SK-N-SH treated with all-trans-retinoic acid at 6 μM for 48 hours (cell line): ENCODE data around the gene CEP44.
A peak's percentile ranks its signal among the peaks of the same experiment; 100 is the strongest.

Experiments used
- ATAC-seq: fragments of 200-7000 bp; cut with Tn5 transposase; 3 replicates; pipeline ENCODE4 v1.9.1; 2020; ENCODE audit warnings: mild to moderate bottlenecking, moderate library complexity
- ARNTL ChIP-seq: fragments of 450-650 bp; formaldehyde crosslinking; IDR thresholded peaks from 2 replicates; pipeline ENCODE4 v1.5.0; 2020; ENCODE audit warnings: low read depth, mild to moderate bottlenecking, moderate library complexity, borderline replicate concordance
- BACH2 ChIP-seq: fragments of 250-450 bp; sonication (Bioruptor Pico); IDR thresholded peaks from 2 replicates; pipeline ENCODE4 v1.9.0; 2021; ENCODE audit warnings: mild to moderate bottlenecking, borderline replicate concordance
- CREB5 ChIP-seq: fragments of 250-450 bp; sonication (Bioruptor Pico); IDR thresholded peaks from 2 replicates; pipeline ENCODE4 v1.5.1; 2020; ENCODE audit warnings: low read depth, mild to moderate bottlenecking, moderate library complexity
- CSDC2 ChIP-seq: fragments of 250-450 bp; sonication (Bioruptor Pico); IDR thresholded peaks from 2 replicates; pipeline ENCODE4 v1.5.0; 2020; ENCODE audit warnings: mild to moderate bottlenecking, moderate library complexity
- CSRNP3 ChIP-seq: fragments of 250-450 bp; sonication (Bioruptor Pico); IDR thresholded peaks from 2 replicates; pipeline ENCODE4 v1.5.1; 2021; ENCODE audit warnings: mild to moderate bottlenecking, moderate library complexity
- GLIS3 ChIP-seq: fragments of 250-450 bp; sonication (Bioruptor Pico); IDR thresholded peaks from 2 replicates; pipeline ENCODE4 v1.5.0; 2020; ENCODE audit warnings: mild to moderate bottlenecking, moderate library complexity
- ISL1 ChIP-seq: fragments of 250-450 bp; sonication (Bioruptor Pico); IDR thresholded peaks from 2 replicates; pipeline ENCODE4 v2.1.2; 2022; ENCODE audit warnings: mild to moderate bottlenecking, moderate library complexity
- PATZ1 ChIP-seq: fragments of 250-450 bp; sonication (Bioruptor Pico); IDR thresholded peaks from 2 replicates; pipeline ENCODE4 v1.8.0; 2020; ENCODE audit warnings: mild to moderate bottlenecking, moderate library complexity, borderline replicate concordance
- PPARA ChIP-seq: fragments of 250-450 bp; sonication (Bioruptor Pico); IDR thresholded peaks from 2 replicates; pipeline ENCODE4 v1.5.0; 2020; ENCODE audit warnings: mild to moderate bottlenecking, borderline replicate concordance
- RARB ChIP-seq: fragments of 250-450 bp; sonication (Bioruptor Pico); IDR thresholded peaks from 2 replicates; pipeline ENCODE4 v1.8.0; 2021; ENCODE audit warnings: mild to moderate bottlenecking, moderate library complexity
- TCF4 ChIP-seq: fragments of 250-450 bp; sonication (Bioruptor Pico); IDR thresholded peaks from 2 replicates; pipeline ENCODE4 v1.8.0; 2021; ENCODE audit warnings: mild to moderate bottlenecking, moderate library complexity, borderline replicate concordance
- TOX ChIP-seq: fragments of 250-450 bp; sonication (Bioruptor Pico); IDR thresholded peaks from 2 replicates; pipeline ENCODE4 v1.8.0; 2021; ENCODE audit warnings: mild to moderate bottlenecking, moderate library complexity, borderline replicate concordance
- TSHZ2 ChIP-seq: fragments of 250-450 bp; sonication (Bioruptor Pico); IDR thresholded peaks from 2 replicates; pipeline ENCODE4 v1.5.0; 2020; ENCODE audit warnings: mild to moderate bottlenecking, moderate library complexity
- ZC3H10 ChIP-seq: fragments of 250-450 bp; sonication (Bioruptor Pico); IDR thresholded peaks from 2 replicates; pipeline ENCODE4 v1.5.1; 2021; ENCODE audit warnings: mild to moderate bottlenecking, moderate library complexity
- ZFP3 ChIP-seq: fragments of 250-450 bp; sonication (Bioruptor Pico); IDR thresholded peaks from 2 replicates; pipeline ENCODE4 v1.5.0; 2020; ENCODE audit warnings: mild to moderate bottlenecking, moderate library complexity
- ZFP30 ChIP-seq: fragments of 450-650 bp; formaldehyde crosslinking; IDR thresholded peaks from 2 replicates; pipeline ENCODE4 v1.5.0; 2022; ENCODE audit warnings: mild to moderate bottlenecking, moderate library complexity
- ZNF565 ChIP-seq: fragments of 450-650 bp; formaldehyde crosslinking; conservative IDR thresholded peaks from 2 replicates; pipeline ENCODE4 v1.5.0; 2020; ENCODE audit warnings: low read depth, mild to moderate bottlenecking, moderate library complexity
- ZNF70 ChIP-seq: fragments of 450-650 bp; formaldehyde crosslinking; IDR thresholded peaks from 2 replicates; pipeline ENCODE4 v1.5.0; 2020; ENCODE audit warnings: mild to moderate bottlenecking, moderate library complexity
- ZNF8 ChIP-seq: fragments of 450-650 bp; formaldehyde crosslinking; IDR thresholded peaks from 2 replicates; pipeline ENCODE4 v1.5.0; 2020; ENCODE audit warnings: mild to moderate bottlenecking, moderate library complexity

CEP44 gene

GRCh38 chr4:174236359-174236758 lies 47.4 kb upstream of the CEP44 start (continued):
- TF ChIP-seq PATZ1 (CRISPR knock-in tag): no peak
- no peak for TF ChIP-seq PPARA (CRISPR knock-in tag)
- TF ChIP-seq ARNTL (CRISPR knock-in tag): no peak
- no peak for TF ChIP-seq BACH2

- no peak for ATAC-seq
- TF ChIP-seq ZNF565 (CRISPR knock-in tag): no peak
- TF ChIP-seq ARNTL (CRISPR knock-in tag): no peak
- TF ChIP-seq TCF4 (CRISPR knock-in tag): no peak
- no peak for TF ChIP-seq PPARA (CRISPR knock-in tag)
- no peak for TF ChIP-seq ZC3H10 (CRISPR knock-in tag)
- TF ChIP-seq CREB5 (CRISPR knock-in tag): no peak
- no peak for TF ChIP-seq ZNF8 (CRISPR knock-in tag)
- TF ChIP-seq GLIS3: no peak
- no peak for TF ChIP-seq CSDC2 (CRISPR knock-in tag)
- TF ChIP-seq TSHZ2 (CRISPR knock-in tag): no peak
- no peak for TF ChIP-seq RARB (CRISPR knock-in tag)
Observed at GRCh38 chr4:174241162-174241561, 42.5 kb upstream of the CEP44 start.

- ATAC-seq: peak; percentile 77
- TF ChIP-seq RARB (CRISPR knock-in tag): no peak
- TF ChIP-seq ISL1 (CRISPR knock-in tag): peak; percentile 44
- TF ChIP-seq ZNF70 (CRISPR knock-in tag): no peak
Observed at GRCh38 chr4:174244441-174244840, 39.3 kb upstream of the CEP44 start.

GRCh38 chr4:174245714-174246113 lies 38.0 kb upstream of the CEP44 start:
- no peak for ATAC-seq
- TF ChIP-seq ZFP30 (CRISPR knock-in tag) (no peak), CSRNP3 (no peak)

GRCh38 chr4:174248407-174248806 lies 35.3 kb upstream of the CEP44 start:
- no peak; the same call in 2 of the 3 replicates for ATAC-seq
- TF ChIP-seq ZFP30 (CRISPR knock-in tag) (no peak), ZNF565 (CRISPR knock-in tag) (no peak), CREB5 (CRISPR knock-in tag) (no peak), PATZ1 (CRISPR knock-in tag) (no peak), CSRNP3 (no peak), TSHZ2 (CRISPR knock-in tag) (no peak), ZFP3 (no peak), TOX (CRISPR knock-in tag) (no peak), ZNF8 (CRISPR knock-in tag) (no peak)
